Smooth muscle cell (in vitro differentiated cells): ENCODE data around the gene MRM1. TPM values are rescaled to one million over a fixed set of nuclear protein-coding genes. Genes with fewer than 3 reads are reported as not detected.

Experiments
- DNase-seq: peaks from one replicate; lab custom pipeline; 2025; ENCODE audit not compliant: unreplicated experiment; lab: John Stamatoyannopoulos, UW
- H2AFZ ChIP-seq: fragments of 200-600 bp; sonication (generic); 2 replicates; pipeline ENCODE4 v1.6.0; 2016; ENCODE audit warnings: antibody characterized with exemption, low read depth, mild to moderate bottlenecking
- H3F3A ChIP-seq: fragments of 200-600 bp; sonication (generic); 2 replicates; pipeline ENCODE4 v1.6.0; 2017; ENCODE audit warnings: antibody characterized with exemption, low read depth
- H3K27ac ChIP-seq: fragments of 200-600 bp; sonication (generic); 2 replicates; pipeline ENCODE4 v1.5.1; 2016; ENCODE audit warnings: low read depth, mild to moderate bottlenecking
- H3K27me3 ChIP-seq: fragments of 200-600 bp; sonication (generic); 2 replicates; pipeline ENCODE4 v1.6.1; 2016; ENCODE audit warnings: low read depth, mild to moderate bottlenecking
- H3K36me3 ChIP-seq: fragments of 200-600 bp; sonication (generic); 2 replicates; pipeline ENCODE4 v1.5.1; 2016; ENCODE audit warnings: low read depth
- H3K4me1 ChIP-seq: fragments of 200-600 bp; sonication (generic); 2 replicates; pipeline ENCODE4 v1.5.1; 2016; ENCODE audit warnings: low read depth
- H3K4me2 ChIP-seq: fragments of 200-600 bp; sonication (generic); 2 replicates; pipeline ENCODE4 v1.6.0; 2016; ENCODE audit warnings: mild to moderate bottlenecking
- H3K4me3 ChIP-seq: fragments of 200-600 bp; sonication (generic); 2 replicates; pipeline ENCODE4 v1.5.1; 2016; ENCODE audit warnings: mild to moderate bottlenecking
- H3K79me2 ChIP-seq: fragments of 200-600 bp; sonication (generic); 2 replicates; pipeline ENCODE4 v1.6.0; 2016; ENCODE audit warnings: low read depth, mild to moderate bottlenecking
- H3K9ac ChIP-seq: fragments of 200-600 bp; sonication (generic); 2 replicates; pipeline ENCODE4 v1.6.0; 2016; ENCODE audit warnings: low read depth
- H3K9me3 ChIP-seq: fragments of 200-600 bp; sonication (generic); replicated peaks from 2 replicates; pipeline ENCODE4 v1.5.1; 2016; ENCODE audit warnings: low read depth
- H4K20me1 ChIP-seq: fragments of 200-600 bp; sonication (generic); 2 replicates; pipeline ENCODE4 v1.6.0; 2016; ENCODE audit warnings: low read depth
- CTCF ChIP-seq: fragments of 200-600 bp; sonication (generic); IDR thresholded peaks from 2 replicates; pipeline ENCODE4 v1.5.1; 2017; ENCODE audit warnings: borderline replicate concordance, mild to moderate bottlenecking, antibody characterized with exemption; ENCODE audit not compliant: insufficient read depth, poor library complexity, severe bottlenecking
- WGBS: methylation state at CpG from one replicate; pipeline ENCODE4 v1.1.7; 2016; ENCODE audit warnings: low lambda C conversion rate; 5-methylcytosine and 5-hydroxymethylcytosine counted together
- polyA plus RNA-seq: library from polyadenylated mRNA; unstranded; fragments of >200 nt; fragmentation: Nextera tagmentation; extraction: Ambion mirVana; gene quantifications from 2 replicates; pipeline ENCODE4 v1.2.1, GENCODE V29; 2016
- total RNA-seq: library from RNA; depleted of rRNA; stranded (reverse); fragments of >200 nt; gene quantifications from 2 replicates; pipeline ENCODE4 v1.2.3, GENCODE V29; 2014

MRM1 gene
- total and polyA plus RNA-seq, 2 experiments from 2014 or later = 1.7 to 2.2 TPM

GRCh38 chr17:36592716-36593321 is 8.6 kb upstream of the MRM1 start:
- Histone ChIP-seq H3K4me1 (peaks cover 15% of the 10 kb centered on the region), H3K79me2 (no peaks in the 10 kb centered on the region), H3K36me3 (no peaks in the 10 kb centered on the region), H4K20me1 (peaks cover 34% of the 10 kb centered on the region), H3K9ac (peak overlapping the region; percentile 63), H3K27me3 (no peaks in the 10 kb centered on the region), H3K9me3 (no peaks in the 10 kb centered on the region), H3F3A (peaks cover 31% of the 10 kb centered on the region), H3K4me2 (peak overlapping the region; percentile 89), H2AFZ (no peak overlapping the region), H3K27ac (no peak overlapping the region), H3K4me3 (peak overlapping the region; percentile 80)
- TF ChIP-seq CTCF = no peak
- DNase-seq = no peak
- 26% methylated on average over 4 of the region's 4 CpGs for WGBS

GRCh38 chr17:36593656-36594316 is 7.6 kb upstream of the MRM1 start:
- 83% methylated on average over 8 of the region's 8 CpGs for WGBS
- peaks cover 15% of the 10 kb centered on the region for H3K4me1 ChIP-seq
- no peak overlapping the region for H3K4me3 ChIP-seq
- no peak overlapping the region for H3K9ac ChIP-seq
- no peaks in the 10 kb centered on the region for H3K36me3 ChIP-seq
- DNase-seq = no peak
- H3K27me3 ChIP-seq = no peaks in the 10 kb centered on the region
- peaks cover 26% of the 10 kb centered on the region for H4K20me1 ChIP-seq
- no peak overlapping the region for H3K4me2 ChIP-seq
- peaks cover 25% of the 10 kb centered on the region for H3F3A ChIP-seq
- H3K27ac ChIP-seq = no peak overlapping the region
- H3K9me3 ChIP-seq = no peaks in the 10 kb centered on the region
- TF ChIP-seq CTCF = no peak
- H3K79me2 ChIP-seq = no peaks in the 10 kb centered on the region
- no peak overlapping the region for H2AFZ ChIP-seq

GRCh38 chr17:36594626-36595401 is 6.6 kb upstream of the MRM1 start:
- no peaks in the 10 kb centered on the region for H3K9me3 ChIP-seq
- H3F3A ChIP-seq = peaks cover 15% of the 10 kb centered on the region
- no peak overlapping the region for H3K27ac ChIP-seq
- H4K20me1 ChIP-seq = peaks cover 16% of the 10 kb centered on the region
- no peaks in the 10 kb centered on the region for H3K27me3 ChIP-seq
- H3K79me2 ChIP-seq = no peaks in the 10 kb centered on the region
- no peaks in the 10 kb centered on the region for H3K36me3 ChIP-seq
- DNase-seq = no peak
- WGBS = 86% methylated on average over 13 of the region's 13 CpGs
- no peak overlapping the region for H2AFZ ChIP-seq
- H3K4me2 ChIP-seq = no peak overlapping the region
- H3K9ac ChIP-seq = no peak overlapping the region
- peaks cover 15% of the 10 kb centered on the region for H3K4me1 ChIP-seq
- TF ChIP-seq CTCF = no peak
- H3K4me3 ChIP-seq = no peak overlapping the region
